Measurements from ENCODE around the gene UTRN. TPM values are rescaled to one million over a fixed set of nuclear protein-coding genes. Genes with fewer than 3 reads are reported as not detected.

UTRN gene
- total RNA-seq, 1 experiment from 2014 or later, result 125 TPM

GRCh38 chr6:144315226-144315980, 30.3 kb downstream of the UTRN start:
- ATAC-seq (no peak), DNase-seq (ENCODE audit: low spot score) (no peak)
- H3K4me3 Mint-ChIP-seq, result no peak overlapping the region
- ChIA-PET POLR2A (interaction anchor here (0.6 kb wide), 1 partner anchor 15 kb away, joined by 3 read pairs; no protein-coding TSS in a partner anchor), CTCF (no interaction called here)
- peaks cover 43% of the 10 kb centered on the region for H3K4me1 Mint-ChIP-seq
- H3K36me3 Mint-ChIP-seq, result no peaks in the 10 kb centered on the region
- peak overlapping the region; percentile 47 for H3K27ac Mint-ChIP-seq
- TF ChIP-seq CREB1 (CRISPR knock-in tag; IDR thresholded peaks at IDR 0.05) (no peak), NFYB (CRISPR knock-in tag; conservative IDR thresholded peaks at IDR 0.05; ENCODE audit: low read depth) (no peak), CREM (CRISPR knock-in tag; IDR thresholded peaks at IDR 0.05) (no peak), ZNF396 (CRISPR knock-in tag; IDR thresholded peaks at IDR 0.05; ENCODE audit: borderline replicate concordance) (no peak), MYBL2 (CRISPR knock-in tag; IDR thresholded peaks at IDR 0.05) (no peak)
- H3K9me3 Mint-ChIP-seq, result no peaks in the 10 kb centered on the region
- H3K27me3 Mint-ChIP-seq (ENCODE audit: low read depth), result no peaks in the 10 kb centered on the region

DNA sequence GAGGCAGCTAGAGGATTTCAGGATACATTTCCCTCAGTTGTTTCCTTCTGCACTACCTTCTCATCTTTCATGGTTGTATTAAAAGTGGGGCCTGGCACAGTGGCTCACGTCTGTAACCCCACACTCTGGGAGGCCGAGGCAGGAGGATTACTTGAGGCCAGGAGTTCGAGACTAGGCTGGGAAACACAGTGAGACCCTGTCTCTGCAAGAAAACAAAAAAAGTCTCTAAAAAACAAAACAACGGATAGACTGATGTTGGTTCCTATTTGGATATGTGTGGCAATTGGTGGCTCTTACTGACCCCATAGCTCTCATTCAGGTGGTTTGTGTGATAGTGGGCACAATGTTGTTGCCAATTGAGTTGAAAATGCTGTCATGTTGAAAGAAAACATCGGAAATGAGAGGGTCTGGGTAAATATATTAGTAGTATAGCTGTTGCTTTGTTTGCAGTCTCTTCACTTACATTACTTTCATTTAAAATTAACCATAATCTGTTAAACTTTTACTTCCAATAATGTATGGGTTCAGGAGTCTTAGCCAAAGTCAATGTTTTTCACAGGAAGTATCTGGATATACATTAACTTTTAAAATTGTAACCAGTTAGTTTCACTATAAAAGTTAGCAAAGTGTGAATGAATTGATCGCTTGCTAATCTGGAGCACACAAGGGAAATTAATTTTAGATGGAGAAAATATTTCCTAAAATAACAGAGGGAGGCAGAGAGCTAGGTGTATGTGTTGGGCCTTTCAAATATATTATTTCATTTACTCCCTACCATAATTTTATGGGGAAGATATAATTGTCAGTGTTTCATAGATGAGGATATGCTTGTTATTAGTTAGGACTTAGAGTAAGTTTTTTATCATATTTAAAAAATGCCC, 31.1 kb downstream of the UTRN start:
- TF ChIP-seq ZNF281 (CRISPR knock-in tag; IDR thresholded peaks at IDR 0.05) (no peak), ETV6 (CRISPR knock-in tag; IDR thresholded peaks at IDR 0.05) (no peak), ZSCAN18 (CRISPR knock-in tag; IDR thresholded peaks at IDR 0.05) (no peak)
- ChIA-PET CTCF (no interaction called here), POLR2A (interaction anchor here (0.6 kb wide), 1 partner anchor 14 kb away, joined by 3 read pairs; no protein-coding TSS in a partner anchor)
- H3K4me3 Mint-ChIP-seq, result no peak overlapping the region
- ATAC-seq (no peak), DNase-seq (ENCODE audit: low spot score) (no peak)
- H3K36me3 Mint-ChIP-seq, result no peaks in the 10 kb centered on the region
- H3K9me3 Mint-ChIP-seq, result no peaks in the 10 kb centered on the region
- 0 out of 2 replicates have a peak overlapping the region, but pooled peaks have one; percentile 7 for H3K27ac Mint-ChIP-seq
- peaks cover 44% of the 10 kb centered on the region for H3K4me1 Mint-ChIP-seq
- H3K27me3 Mint-ChIP-seq (ENCODE audit: low read depth), result no peaks in the 10 kb centered on the region

DNA sequence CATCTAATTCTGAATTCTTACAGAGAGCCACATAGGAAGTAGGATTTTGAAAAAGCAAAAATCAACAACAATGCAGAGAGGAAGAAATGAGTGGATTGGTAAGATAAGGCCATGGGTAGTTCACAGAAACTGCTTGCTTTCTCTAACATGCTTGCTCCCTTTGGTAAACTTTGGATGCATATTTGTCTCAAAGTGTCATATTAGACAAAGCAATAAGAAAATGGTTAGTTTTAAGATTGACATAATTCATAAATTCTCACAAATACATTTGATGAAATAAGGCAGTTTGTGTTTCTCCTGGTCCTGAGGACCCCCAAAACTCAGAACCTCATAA, 31.7 kb downstream of the UTRN start:
- POLR2A ChIA-PET, result no interaction called here
- no peak for ATAC-seq
- peak overlapping the region; percentile 7; the same call in 1 of the 2 replicates for H3K27ac Mint-ChIP-seq
- no peak overlapping the region for H3K4me3 Mint-ChIP-seq
- peaks cover 40% of the 10 kb centered on the region for H3K4me1 Mint-ChIP-seq
- CTCF ChIA-PET, result no interaction called here
- H3K9me3 Mint-ChIP-seq, result no peaks in the 10 kb centered on the region
- no peaks in the 10 kb centered on the region for H3K27me3 Mint-ChIP-seq (ENCODE audit: low read depth)
- no peak for DNase-seq (ENCODE audit: low spot score)
- TF ChIP-seq SMAD3 (CRISPR knock-in tag; IDR thresholded peaks at IDR 0.05; ENCODE audit: borderline replicate concordance) (no peak), ZNF138 (CRISPR knock-in tag; conservative IDR thresholded peaks at IDR 0.05) (no peak), E2F1 (CRISPR knock-in tag; IDR thresholded peaks at IDR 0.05) (no peak), ETV6 (CRISPR knock-in tag; IDR thresholded peaks at IDR 0.05) (no peak), GRHL2 (CRISPR knock-in tag; IDR thresholded peaks at IDR 0.05; ENCODE audit: insufficient replicate concordance, severe bottlenecking) (no peak), ZNF512 (CRISPR knock-in tag; IDR thresholded peaks at IDR 0.05; ENCODE audit: borderline replicate concordance) (no peak), ESRRA (CRISPR knock-in tag; IDR thresholded peaks at IDR 0.05; ENCODE audit: borderline replicate concordance) (no peak), ZNF232 (CRISPR knock-in tag; IDR thresholded peaks at IDR 0.05) (no peak)
- TF ChIP-seq, protein P1, sequence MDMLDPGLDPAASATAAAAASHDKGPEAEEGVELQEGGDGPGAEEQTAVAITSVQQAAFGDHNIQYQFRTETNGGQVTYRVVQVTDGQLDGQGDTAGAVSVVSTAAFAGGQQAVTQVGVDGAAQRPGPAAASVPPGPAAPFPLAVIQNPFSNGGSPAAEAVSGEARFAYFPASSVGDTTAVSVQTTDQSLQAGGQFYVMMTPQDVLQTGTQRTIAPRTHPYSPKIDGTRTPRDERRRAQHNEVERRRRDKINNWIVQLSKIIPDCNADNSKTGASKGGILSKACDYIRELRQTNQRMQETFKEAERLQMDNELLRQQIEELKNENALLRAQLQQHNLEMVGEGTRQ (CRISPR knock-in tag; IDR thresholded peaks at IDR 0.05), result no peak
- TF ChIP-seq, protein P2, sequence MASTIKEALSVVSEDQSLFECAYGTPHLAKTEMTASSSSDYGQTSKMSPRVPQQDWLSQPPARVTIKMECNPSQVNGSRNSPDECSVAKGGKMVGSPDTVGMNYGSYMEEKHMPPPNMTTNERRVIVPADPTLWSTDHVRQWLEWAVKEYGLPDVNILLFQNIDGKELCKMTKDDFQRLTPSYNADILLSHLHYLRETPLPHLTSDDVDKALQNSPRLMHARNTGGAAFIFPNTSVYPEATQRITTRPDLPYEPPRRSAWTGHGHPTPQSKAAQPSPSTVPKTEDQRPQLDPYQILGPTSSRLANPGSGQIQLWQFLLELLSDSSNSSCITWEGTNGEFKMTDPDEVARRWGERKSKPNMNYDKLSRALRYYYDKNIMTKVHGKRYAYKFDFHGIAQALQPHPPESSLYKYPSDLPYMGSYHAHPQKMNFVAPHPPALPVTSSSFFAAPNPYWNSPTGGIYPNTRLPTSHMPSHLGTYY (CRISPR knock-in tag; IDR thresholded peaks at IDR 0.05), result no peak
- TF ChIP-seq, protein P3, sequence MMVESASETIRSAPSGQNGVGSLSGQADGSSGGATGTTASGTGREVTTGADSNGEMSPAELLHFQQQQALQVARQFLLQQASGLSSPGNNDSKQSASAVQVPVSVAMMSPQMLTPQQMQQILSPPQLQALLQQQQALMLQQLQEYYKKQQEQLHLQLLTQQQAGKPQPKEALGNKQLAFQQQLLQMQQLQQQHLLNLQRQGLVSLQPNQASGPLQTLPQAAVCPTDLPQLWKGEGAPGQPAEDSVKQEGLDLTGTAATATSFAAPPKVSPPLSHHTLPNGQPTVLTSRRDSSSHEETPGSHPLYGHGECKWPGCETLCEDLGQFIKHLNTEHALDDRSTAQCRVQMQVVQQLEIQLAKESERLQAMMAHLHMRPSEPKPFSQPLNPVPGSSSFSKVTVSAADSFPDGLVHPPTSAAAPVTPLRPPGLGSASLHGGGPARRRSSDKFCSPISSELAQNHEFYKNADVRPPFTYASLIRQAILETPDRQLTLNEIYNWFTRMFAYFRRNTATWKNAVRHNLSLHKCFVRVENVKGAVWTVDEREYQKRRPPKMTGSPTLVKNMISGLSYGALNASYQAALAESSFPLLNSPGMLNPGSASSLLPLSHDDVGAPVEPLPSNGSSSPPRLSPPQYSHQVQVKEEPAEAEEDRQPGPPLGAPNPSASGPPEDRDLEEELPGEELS (CRISPR knock-in tag; IDR thresholded peaks at IDR 0.05), result no peak
- no peaks in the 10 kb centered on the region for H3K36me3 Mint-ChIP-seq

Data from WTC11 (cell line).